Limb (tissue), 2 donors: Measurements from ENCODE around the gene INKA2.
A peak's percentile ranks its signal among the peaks of the same experiment; 100 is the strongest.
"Not testable (repeated sequence)": the region's sequence is repeated elsewhere in the genome, so short reads cannot be mapped to it uniquely, and the experiment has no call there.

Experiments
- DNase-seq, 2 donors: peaks; one replicate each; pipeline ENCODE4 v3.0.0-alpha.2; 2016; ENCODE audit errors: extremely low spot score in 2 of 2

Gene INKA2

DNA sequence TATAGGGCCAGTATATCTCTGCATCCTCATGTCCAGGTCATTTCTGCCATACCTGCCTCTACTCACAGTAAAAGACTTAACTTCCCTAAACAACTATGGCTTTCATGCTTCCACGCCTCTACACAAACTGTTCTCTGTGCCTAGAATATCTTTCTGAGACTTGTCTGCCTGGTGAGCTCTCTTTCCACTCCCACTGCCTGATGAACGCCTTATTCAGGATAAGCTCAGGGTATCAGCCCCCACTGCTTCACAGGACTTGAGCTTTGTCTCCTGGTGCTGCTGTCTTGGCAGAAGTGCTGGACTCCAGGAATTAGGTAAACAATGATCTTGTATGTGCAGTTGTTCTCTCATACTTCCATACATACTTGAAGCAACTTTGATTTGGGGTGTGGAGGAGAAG is 11.7 kb upstream of the INKA2 start:
- DNase-seq: no peak

DNA sequence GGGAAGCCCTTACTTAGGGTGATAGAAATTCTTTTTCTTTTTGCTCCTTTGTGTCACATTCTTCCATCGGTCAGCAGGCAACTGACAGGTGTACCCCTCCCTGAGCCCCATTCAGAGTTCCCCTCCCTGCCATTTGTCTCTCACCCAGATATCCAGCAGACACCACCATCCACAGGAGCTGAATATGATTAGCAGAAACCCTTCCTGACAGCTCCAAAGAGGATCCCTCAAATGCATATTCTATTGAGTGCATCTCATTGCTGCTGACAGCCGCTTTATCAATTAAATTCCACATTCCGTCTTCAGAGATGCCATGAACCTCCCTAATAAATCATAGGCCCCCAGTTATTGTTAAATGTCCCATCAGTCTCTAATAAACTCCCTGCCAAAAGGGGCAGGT is 10.4 kb upstream of the INKA2 start:
- DNase-seq: no peak

DNA sequence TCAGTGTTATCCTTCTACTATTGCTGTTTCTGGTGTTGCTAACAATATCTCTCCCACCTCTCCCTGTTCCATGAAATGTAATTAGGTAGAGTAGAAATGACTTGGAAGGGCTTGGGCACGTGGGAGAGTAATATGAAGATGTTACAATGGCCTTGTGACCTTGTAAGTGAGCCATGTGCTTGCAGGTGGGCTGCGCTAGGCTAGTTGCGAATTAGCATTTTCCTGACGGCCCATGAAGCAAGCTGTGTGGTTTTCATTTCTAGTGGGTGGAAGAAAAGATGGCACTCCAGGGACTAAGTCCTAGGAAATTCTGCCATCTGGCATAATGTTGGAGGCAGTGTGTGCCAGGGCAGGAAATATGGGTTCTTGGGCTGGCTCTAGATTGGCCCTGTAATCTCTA is 8.8 kb upstream of the INKA2 start:
- no peak for DNase-seq

DNA sequence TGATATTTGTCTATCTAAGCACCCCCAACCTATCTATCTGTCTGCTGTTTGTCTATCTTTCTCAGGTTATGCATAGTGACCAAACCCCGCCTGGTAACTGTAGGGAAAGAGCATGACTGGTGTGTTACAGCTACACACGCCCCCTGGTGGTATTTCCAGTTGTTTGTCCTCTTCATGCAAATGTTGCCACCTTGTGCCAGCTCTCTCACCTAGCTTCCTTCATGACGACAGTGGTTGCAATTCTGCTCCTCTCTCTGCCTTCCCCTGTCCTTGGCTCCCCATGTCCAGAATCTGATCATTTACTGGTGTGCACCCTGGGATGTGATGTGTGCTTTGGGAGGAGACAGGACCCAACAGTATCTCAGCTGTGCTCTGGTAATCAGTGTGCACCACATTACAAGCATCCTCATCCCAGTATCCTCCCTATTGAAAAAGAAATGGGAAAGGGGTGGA is 8.1 kb upstream of the INKA2 start:
- no peak for DNase-seq

DNA sequence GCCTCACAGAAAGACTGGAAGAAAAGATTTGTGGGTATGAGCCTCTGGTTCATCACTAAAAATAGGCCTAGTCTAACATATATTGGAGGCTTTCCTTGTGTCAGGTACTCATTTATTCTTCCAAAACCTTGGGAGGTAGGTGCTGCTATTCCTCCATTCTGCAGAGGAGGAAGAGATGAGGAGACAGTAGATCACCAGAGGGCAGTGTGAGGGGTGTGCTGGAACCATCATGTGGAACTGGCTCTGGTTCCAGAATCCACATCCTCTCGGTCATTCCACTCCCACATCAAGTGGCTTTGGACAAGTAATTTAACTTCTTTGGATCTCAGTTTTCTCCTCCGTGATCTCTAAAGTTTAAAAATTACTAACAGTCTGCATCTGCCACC is 7.4 kb upstream of the INKA2 start:
- DNase-seq: no peak

DNA sequence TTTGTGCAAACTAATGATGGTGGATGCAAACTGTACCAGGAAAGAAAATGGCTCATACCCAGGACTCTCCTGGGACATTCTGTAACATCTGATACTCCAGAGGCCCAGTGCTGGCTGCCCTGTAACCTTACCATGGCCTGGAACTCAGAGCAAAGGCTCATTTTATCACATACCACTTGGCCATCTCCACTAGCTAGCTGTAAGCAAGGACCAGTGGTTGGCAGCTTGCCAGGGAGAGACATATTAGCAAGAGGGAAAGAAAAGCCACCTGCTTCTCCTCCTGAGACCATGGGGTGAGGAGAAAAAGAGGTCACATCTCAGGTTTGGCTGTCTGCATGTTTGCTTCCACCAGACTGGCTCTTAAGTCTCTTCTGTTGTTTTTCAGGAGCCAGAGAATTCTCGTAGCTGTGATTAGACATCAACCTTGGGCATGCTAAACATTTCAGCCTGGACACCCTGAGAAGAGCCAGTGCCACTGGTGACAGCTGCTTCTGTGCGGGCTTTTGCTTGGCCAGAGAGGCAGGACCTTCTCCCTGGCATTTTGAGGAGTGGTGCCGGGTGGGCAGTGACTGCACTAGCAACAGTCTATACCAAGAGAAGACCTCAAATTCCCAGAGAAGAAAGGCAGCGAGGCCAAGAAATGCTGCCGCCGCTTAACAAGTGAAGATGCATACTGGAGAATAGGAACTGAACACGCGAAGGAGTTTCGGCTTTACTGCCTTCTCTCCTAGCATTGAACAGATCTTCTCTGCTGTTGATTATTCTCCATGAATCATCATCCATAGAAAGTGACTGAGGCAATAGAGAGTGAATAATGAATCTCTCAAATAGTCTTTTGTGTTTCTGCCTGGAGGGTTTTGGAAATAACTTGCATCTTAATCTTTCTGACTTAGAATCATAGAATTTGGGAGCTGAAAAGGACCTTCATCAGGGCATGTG is 6.7 kb upstream of the INKA2 start:
- no peak for DNase-seq

DNA sequence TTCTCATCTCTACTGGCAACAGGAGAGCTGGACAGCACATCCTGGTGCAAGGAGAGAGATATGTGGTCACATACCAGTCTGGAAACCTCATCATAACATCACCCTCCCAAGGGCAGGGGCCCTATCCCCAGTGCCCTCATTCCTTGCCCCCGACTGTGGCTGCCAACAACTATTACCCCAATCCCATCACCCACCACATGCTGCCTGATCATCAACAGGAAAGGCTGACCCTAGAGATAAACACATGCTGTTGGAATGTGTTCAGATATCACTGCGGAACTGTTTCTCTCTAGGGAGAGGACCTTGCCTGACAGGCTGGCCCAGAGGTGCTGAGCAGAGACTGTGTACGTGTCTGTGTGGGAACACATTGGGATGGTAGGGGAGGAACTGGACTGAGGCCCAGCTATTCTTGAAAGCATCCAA is 4.5 kb upstream of the INKA2 start:
- DNase-seq: no peak

DNA sequence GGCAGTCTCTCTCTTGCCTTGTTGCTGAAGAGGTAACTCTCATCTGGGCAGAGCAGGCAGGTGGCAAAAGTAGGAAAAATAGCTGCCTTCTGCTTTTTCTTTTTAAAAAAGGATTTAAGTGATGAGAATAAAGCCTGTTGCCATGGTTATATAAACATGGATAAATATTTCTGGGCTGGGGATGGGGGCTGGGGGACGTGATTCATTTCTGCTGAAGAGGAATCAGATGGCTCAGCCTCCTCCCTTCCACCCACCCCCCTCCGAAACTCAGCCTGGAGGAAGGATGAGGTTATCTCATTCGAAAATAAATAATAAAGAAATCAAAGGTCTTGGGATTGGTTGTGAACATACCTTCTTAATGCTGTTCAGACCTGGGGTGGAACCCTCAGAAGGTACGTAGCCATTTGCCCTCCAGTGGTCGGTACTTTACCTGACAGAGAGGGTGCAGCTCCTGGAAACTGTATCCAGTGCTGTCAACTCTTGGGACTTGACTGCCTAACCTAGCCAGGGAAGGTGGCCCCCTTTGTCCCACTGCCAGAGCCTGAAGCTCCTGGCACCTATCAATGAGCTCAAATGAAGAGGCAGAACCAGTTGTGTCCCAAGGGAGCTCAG is 3.8 kb upstream of the INKA2 start:
- no peak for DNase-seq

DNA sequence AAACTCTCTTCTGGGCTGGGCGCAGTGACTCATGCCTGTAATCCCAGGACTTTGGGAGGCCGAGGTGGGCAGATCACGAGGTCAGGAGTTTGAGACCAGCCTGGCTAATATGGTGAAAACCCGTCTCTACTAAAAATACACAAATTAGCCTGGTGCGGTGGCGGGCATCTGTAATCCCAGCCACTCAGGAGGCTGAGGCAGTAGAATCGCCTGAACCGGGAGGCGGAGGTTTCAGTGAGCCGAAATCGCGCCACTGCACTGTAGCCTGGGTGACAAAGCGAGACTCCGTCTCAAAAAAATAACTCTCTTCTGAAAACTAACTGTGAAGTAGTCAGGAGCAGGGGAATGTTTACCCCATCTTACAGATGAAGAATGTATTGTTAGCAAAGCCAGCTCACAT is 3.1 kb upstream of the INKA2 start:
- DNase-seq: not testable (repeated sequence)

DNA sequence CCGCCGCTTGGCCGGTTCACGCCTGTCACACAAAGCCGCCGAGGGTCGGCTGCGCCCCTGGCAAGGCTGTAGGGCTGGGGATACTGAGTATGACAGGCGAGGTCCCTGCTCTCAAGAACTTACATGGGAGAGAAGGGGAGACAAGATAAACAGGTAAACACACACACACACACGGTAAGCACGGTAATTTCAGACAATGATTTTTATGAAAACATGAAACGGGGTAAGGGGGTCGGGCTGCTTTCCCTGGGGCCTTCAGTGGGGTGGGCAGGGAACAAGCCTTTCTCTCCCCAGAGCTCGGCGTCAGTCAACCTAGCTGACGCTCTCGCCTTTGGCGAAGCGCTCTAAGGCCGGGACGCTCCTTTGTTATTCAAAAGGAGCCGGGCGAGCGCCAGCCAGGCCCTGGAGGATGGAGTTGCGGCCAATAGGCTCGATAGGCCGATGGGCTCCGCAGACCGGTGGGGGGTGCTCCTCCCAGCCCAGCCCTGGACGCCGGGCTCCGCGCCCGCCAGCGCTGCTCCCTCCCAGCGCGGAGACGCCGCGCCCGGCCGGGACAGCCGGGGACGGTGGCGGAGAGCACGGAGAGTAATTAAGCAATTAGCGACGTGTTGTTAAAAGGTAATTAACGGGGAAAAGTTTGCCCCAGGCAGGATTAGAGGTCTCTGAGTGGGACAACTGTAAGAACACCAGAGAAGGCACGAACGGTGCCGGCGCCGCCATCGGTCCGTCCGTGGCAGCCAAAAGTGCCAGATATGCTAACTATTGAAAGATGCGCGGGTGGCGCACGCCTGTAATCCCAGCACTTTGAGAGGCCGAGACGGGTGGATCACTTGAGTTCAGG is 950 bp upstream of the INKA2 start:
- peak in 1 of 2 donors; percentile 78 for DNase-seq

DNA sequence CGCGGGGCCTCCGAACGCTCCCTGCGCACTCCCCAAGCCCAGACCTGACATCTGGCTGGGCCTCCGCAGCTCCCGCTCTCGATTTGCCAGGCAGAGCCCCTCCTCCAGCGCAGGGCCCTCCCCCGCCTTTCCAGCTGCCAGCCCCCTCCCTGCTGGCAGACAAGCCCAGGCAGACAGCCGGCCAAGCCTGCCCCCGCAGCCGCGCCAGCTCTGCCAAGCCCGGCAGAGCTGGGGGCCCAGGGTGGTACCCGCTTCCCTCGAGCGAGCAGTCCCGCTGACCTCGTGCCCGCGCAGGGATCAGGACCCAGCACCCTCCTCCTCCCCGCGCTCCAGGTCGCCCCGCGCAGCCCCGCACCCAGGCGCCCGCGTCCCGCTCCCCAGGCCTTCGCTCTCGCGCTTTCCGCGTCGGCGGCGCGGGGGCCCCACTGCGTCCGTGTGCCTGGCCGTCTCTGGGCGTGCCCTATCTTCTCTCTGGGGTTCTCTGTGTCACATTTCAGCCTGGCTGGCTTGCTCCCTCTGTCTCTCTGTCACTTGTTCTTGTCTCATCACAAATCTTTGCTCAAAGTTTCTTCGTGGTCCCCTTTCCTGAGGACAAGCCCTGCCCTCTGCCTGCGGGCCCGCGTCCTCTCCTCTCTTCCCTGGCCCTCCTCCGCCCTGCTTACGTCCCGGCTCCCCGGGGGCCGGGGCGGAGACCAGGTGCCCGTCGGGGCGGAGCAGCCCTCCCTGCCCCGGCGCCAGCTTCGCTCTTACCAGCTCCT is 580 bp downstream of the INKA2 start:
- peak; percentile 87 to 89 for DNase-seq

DNA sequence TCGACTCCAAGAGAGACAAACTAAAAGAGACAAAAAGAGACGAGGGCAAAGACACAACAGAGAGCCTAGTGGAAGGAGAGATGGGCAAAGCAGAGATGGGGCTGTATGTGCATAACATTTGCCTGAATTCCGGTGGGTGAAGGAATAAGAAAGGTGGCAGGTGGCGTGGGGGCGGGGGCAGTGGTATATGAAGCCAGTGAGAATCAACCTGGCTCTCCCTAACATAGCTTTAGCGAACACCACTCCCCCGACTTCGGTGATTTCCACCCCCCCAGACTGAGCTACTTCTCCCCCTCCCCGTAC is 1.1 kb downstream of the INKA2 start:
- DNase-seq: no peak

DNA sequence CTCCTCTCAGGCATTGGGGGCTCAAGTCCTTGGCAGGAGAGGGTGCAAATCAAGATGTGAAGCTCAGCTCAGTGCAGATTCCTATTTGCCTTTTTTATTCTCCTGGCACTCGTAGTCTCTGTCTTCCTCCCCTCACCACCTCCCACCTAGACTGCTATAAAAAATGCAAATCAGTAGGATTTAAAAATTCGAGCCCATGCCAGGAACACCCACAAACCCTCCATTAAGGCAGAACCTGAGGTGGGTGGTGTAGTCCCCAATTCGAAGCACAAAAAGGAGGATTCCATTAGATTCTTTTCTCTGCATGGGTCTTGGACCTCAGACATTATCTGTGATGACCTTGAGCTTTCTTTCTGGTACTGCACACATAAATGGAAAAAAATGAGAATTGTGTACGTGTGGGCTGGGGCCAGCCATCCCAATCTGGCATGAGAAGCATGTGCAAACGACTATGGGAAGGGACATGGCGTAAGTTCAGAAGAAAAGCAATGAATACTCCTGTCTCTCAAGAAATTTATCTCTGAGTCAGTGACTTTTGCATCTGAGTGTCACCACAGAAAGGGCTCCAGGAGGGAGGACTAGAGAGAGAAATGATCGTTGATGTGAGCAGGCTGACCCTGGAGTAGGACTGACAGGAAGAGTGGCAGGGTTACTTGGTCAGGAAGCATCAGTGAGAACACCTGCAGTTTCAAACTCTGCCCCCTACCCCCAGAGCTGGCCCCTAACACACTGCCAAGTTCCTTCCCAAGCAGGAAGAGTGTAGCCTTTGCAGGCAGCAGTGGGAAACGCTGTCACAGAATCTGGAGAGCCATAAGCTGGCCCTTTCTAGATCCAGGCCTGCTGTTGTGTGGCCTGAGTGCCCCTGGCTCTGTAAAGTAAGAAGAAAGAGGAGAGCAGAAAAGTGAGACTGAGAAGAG is 1.7 kb downstream of the INKA2 start:
- no peak for DNase-seq

DNA sequence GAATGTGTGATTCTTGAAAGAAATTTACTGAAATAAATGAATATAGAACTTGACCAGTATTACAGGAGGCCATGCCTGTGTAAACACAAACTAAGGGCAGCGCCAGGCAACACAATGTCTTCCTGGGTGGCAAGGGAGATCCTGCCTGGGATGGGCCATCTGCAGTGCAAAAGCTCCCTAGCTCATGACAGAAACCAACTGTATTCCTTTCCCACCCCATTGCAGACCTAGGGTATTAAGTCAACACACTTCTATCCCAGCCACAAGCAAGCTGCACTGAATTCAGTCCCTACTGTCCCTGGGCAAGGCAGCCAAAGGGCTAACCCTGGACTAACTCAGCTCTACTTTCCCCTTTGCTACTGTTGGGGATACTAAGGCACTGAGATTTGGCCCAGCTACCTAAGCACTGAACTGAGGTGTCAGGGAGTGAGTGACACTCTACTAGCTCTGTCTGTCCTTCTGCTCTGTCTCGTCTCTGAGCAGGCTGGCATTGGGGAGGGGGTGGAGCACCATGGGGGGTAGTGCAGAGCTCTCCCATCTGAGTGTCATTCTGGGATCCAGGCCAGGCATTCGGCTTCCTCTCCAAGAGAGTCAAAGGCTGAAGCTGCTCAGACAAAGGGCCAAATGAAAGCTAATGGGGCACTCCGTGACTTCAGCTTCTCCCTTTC is 2.5 kb downstream of the INKA2 start:
- peak in 1 of 2 donors; percentile 62 for DNase-seq

DNA sequence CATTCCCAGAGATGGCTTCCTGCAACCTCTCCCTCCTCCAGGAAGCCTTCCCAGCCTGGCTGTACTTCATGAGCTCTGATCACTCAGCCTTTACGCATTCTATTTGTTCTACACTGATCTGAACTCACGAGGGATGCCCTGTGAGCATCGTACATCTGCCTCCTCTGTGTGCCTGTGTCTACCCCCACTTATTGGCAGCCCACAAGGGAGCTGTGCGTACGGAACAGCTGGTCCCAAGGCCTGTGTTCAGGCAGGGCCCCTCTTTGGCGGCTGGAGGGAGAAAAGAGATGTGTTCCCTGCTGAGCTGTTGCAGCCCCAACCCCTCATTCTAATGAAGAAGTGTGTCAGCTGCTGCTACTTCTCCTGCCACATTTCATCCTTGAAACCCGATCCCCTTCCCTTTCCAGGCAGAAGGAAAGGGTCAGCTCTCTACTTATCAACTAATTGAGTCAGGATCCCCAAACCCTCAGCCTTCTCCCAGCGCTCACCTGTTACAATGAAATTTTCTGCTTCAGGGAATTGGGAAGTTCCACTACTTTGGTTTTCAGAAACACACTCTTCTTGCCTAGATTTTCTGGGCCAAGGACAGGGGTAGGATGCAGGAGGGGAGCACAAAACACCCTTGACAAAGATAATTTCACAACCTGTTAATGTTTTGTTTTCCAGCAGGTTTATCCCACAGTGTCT is 3.2 kb downstream of the INKA2 start:
- peak in 1 of 2 donors; percentile 59 for DNase-seq

DNA sequence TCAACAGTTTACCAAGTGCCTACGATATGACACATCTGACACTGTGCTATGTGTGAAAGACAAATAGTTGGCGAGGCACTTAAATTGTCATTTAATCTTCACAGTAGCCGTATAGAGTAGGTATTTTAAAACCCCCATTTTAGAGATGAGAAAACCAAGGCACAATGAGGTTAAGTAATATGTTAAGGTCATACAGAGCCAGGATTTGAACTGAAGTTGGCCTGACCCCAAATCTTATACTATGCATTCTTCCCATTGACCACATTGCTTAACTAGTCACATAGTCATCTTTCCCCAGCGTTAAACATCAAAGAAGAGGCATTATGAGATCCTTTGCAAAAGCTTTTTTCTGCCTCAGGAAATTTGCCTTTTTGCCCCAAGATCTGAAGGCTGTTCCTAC is 3.9 kb downstream of the INKA2 start:
- no peak for DNase-seq

DNA sequence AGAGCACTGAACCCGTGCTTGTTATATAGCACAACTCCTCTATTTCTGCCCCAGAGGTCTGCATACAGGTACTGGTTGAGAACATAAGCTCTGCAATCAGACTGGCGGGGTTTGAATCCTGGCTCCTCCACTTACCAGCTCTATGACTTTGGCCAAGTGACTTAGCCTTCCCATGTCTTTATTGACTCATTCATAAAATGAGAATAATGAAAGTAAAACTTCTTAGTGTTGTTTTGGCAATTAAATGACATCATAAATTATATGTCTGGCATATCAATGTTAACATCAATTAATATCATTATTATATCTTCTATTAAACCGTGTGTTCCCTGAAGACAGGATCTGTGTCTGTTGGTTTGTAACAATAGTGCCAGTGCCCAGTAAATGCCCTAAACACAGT is 4.3 kb downstream of the INKA2 start:
- no peak for DNase-seq

DNA sequence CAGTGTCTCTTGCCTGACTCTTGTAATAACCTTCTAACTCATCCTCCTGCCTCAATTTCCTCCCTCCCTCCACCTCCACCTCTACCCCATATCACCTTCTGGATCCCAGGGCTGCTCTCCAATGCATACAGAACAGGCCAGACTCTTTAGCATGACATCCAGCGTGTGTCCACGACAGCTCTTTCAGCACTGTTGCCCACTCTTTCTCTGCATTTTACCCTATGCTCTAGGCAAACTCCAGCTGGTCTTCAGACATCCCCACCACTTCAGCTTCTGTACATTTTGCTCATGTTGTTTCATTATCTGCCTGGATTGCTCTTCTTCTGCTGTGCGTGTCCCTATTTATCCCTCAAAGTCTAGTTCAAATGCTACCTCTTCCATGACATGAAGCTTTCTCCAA is 4.8 kb downstream of the INKA2 start:
- no peak for DNase-seq

DNA sequence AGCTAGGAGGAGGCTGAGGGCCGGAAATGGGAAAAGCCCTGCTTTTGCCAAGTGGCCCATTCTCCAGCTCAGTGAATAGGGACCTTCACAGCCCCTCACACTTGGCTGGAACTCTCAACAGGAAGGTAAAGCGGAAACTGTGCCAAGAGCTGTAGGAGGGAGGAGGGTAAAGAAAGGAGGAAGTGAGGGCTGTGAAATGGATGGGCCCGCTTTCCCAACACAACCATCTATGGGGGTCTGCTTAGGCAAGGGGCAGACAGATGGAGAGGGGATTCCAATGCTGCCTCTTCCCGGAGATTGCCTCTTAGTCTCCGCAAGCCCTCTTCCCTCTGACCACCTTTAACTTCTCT is 5.2 kb downstream of the INKA2 start:
- no peak for DNase-seq
